Suprapubic skin (tissue), 4 donors: ENCODE results near the gene KPNA6.

ENCODE experiments used
- EP300 ChIP-seq: sonication (generic); formaldehyde crosslinking; IDR thresholded peaks from one replicate; pipeline ENCODE4 v1.6.1; 2017; ENCODE audit warnings: antibody characterized with exemption
- POLR2A ChIP-seq, 2 donors: fragments of 450-650 bp; IDR thresholded peaks; one replicate each; pipeline ENCODE4 v1.6.1; 2017; ENCODE audit warnings: antibody characterized with exemption in 2 of 2, mild to moderate bottlenecking in 2 of 2, moderate library complexity in 2 of 2
- POLR2AphosphoS5 ChIP-seq, 3 donors: sonication (generic); formaldehyde crosslinking; IDR thresholded peaks; one replicate each; pipeline ENCODE4 v1.6.1; 2017; ENCODE audit warnings: antibody characterized with exemption in 3 of 3
- TF ChIP-seq, protein P1 (sequence below), 2 donors: fragments of 200-600 bp in 1 of 2; fragments of 450-650 bp in 1 of 2; sonication (generic) in 1 of 2; IDR thresholded peaks; one replicate each; pipeline ENCODE4 v1.5.1; 2016 to 2019; ENCODE audit warnings: antibody characterized with exemption in 2 of 2, mild to moderate bottlenecking in 1 of 2, moderate library complexity in 1 of 2

DNA sequence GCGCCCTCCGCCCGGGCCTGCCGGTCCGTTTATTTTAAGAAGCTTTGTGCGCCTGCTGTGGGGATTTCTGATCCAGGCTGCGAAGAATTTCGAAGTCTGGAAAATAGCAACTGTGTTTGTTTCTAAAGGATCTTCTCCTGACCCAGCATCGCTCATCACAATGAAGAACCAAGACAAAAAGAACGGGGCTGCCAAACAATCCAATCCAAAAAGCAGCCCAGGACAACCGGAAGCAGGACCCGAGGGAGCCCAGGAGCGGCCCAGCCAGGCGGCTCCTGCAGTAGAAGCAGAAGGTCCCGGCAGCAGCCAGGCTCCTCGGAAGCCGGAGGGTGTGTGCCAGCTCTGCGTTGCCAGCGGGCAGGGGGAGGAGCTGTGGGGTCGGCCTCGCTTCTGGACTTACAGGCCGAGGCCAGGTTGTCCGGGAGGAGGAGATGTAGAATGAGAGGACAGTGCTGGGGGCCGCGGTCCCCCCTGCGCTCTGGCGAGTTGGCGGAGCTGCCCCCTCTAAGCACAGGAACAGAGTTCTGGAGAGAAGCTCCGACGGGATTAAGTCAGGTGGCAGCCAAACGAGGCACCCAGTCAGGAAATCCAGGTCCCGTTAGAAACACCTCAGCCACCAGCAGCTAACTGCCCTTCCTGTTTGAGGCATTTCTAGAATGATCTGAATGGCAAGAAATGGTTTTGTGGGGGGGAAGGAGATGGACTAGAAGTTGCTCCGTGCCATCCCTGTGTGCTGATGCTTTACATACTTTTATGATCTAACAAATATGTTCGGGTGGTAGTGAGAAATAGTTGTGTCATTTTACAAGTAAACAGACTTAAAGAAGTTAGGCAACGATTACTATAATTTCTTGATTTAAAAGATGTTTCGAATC lies 72.6 kb downstream of the KPNA6 start:
- TF ChIP-seq, protein P1, sequence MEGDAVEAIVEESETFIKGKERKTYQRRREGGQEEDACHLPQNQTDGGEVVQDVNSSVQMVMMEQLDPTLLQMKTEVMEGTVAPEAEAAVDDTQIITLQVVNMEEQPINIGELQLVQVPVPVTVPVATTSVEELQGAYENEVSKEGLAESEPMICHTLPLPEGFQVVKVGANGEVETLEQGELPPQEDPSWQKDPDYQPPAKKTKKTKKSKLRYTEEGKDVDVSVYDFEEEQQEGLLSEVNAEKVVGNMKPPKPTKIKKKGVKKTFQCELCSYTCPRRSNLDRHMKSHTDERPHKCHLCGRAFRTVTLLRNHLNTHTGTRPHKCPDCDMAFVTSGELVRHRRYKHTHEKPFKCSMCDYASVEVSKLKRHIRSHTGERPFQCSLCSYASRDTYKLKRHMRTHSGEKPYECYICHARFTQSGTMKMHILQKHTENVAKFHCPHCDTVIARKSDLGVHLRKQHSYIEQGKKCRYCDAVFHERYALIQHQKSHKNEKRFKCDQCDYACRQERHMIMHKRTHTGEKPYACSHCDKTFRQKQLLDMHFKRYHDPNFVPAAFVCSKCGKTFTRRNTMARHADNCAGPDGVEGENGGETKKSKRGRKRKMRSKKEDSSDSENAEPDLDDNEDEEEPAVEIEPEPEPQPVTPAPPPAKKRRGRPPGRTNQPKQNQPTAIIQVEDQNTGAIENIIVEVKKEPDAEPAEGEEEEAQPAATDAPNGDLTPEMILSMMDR (IDR thresholded peaks at IDR 0.05) = no peak
- TF ChIP-seq POLR2A (IDR thresholded peaks at IDR 0.05) (no peak), POLR2AphosphoS5 (IDR thresholded peaks at IDR 0.05) (no peak), EP300 (no peak)
